IMR-90 (cell line): ENCODE measurements around the gene ASH1L.
"Not testable (repeated sequence)": the region's sequence is repeated elsewhere in the genome, so short reads cannot be mapped to it uniquely, and the experiment has no call there.

Source experiments
- BHLHE40 ChIP-seq: fragments of 150-350 bp; IDR thresholded peaks from 2 replicates; pipeline ENCODE4 v1.6.1; 2016; ENCODE audit warnings: mild to moderate bottlenecking, low read depth, low read length
- CEBPB ChIP-seq: IDR thresholded peaks from 2 replicates; pipeline ENCODE4 v1.6.1; 2012; ENCODE audit warnings: low read depth, low read length, improper control_type of control experiment
- CHD1 ChIP-seq: IDR thresholded peaks from 2 replicates; pipeline ENCODE4 v1.6.1; 2012; ENCODE audit warnings: low read depth, low read length, improper control_type of control experiment
- FOS ChIP-seq: fragments of 150-350 bp; IDR thresholded peaks from 2 replicates; pipeline ENCODE4 v1.6.1; 2016; ENCODE audit warnings: low read depth, low read length
- MXI1 ChIP-seq: IDR thresholded peaks from 2 replicates; pipeline ENCODE4 v1.6.1; 2012; ENCODE audit warnings: low read depth, mild to moderate bottlenecking, low read length, moderate library complexity, borderline replicate concordance
- POLR2A ChIP-seq: IDR thresholded peaks from 2 replicates; pipeline ENCODE4 v1.6.1; 2012; ENCODE audit warnings: mild to moderate bottlenecking, low read depth, low read length
- TF ChIP-seq, protein P1 (sequence below): conservative IDR thresholded peaks from 2 replicates; pipeline ENCODE4 v1.5.1; 2012; ENCODE audit warnings: mild to moderate bottlenecking, low read depth, low read length, improper control_type of control experiment
- TF ChIP-seq, protein P2 (sequence below): fragments of 150-350 bp; IDR thresholded peaks from 2 replicates; pipeline ENCODE4 v1.6.1; 2017; ENCODE audit warnings: mild to moderate bottlenecking, antibody characterized with exemption, low read length, low read depth

DNA sequence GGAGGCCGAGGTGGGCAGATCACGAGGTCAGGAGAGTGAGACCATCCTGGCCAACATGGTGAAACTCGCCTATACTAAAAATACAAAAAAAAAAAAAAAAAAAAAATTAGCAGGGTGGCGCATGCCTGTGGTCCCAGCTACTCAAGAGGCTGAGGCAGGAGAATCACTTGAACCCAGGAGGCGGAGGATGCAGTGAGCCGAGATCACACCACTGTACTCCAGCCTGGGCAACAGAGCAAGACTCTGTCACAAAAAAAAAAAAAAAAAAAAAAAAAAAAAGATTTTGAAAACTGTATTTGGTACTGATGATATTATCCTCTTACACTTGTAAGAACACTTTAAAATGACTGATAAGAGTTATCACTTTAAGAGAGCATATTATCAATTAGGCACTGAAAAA lies 74.2 kb downstream of the ASH1L start:
- not testable (repeated sequence) for TF ChIP-seq POLR2A, CEBPB, CHD1, BHLHE40, MXI1, FOS
- TF ChIP-seq, protein P1, sequence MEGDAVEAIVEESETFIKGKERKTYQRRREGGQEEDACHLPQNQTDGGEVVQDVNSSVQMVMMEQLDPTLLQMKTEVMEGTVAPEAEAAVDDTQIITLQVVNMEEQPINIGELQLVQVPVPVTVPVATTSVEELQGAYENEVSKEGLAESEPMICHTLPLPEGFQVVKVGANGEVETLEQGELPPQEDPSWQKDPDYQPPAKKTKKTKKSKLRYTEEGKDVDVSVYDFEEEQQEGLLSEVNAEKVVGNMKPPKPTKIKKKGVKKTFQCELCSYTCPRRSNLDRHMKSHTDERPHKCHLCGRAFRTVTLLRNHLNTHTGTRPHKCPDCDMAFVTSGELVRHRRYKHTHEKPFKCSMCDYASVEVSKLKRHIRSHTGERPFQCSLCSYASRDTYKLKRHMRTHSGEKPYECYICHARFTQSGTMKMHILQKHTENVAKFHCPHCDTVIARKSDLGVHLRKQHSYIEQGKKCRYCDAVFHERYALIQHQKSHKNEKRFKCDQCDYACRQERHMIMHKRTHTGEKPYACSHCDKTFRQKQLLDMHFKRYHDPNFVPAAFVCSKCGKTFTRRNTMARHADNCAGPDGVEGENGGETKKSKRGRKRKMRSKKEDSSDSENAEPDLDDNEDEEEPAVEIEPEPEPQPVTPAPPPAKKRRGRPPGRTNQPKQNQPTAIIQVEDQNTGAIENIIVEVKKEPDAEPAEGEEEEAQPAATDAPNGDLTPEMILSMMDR, result not testable (repeated sequence)
- TF ChIP-seq, protein P2, sequence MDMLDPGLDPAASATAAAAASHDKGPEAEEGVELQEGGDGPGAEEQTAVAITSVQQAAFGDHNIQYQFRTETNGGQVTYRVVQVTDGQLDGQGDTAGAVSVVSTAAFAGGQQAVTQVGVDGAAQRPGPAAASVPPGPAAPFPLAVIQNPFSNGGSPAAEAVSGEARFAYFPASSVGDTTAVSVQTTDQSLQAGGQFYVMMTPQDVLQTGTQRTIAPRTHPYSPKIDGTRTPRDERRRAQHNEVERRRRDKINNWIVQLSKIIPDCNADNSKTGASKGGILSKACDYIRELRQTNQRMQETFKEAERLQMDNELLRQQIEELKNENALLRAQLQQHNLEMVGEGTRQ, result not testable (repeated sequence)
